Germinal center (tissue), 1 donor: ENCODE measurements around the gene PRKCZ.
"Not testable (repeated sequence)": the region's sequence is repeated elsewhere in the genome, so short reads cannot be mapped to it uniquely, and the experiment has no call there.

Experiments used
- DNase-seq: peaks from one replicate; pipeline ENCODE4 v3.0.0; 2012; ENCODE audit warnings: mixed read lengths, low spot score

PRKCZ gene

DNA sequence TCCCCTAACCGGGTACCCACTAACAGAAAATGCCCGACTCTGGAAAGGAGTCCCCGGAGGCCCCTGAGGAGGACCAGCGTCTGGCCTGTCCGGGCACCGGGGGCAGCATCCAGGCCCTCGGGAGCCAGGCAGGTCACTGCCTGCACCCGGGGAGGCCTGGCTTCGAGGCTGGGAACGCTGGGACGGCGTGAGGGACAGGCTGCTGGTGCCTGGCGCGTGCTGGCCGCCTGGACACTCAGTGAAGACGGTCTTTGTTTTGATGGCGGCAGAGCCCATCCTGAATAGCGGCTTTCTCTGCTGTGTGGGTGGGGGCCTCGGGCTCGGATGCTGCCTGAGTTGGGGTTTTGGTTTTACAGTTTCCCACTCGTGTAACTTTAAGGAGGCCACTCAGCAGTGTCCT lies 37.6 kb downstream of the PRKCZ start:
- DNase-seq: no peak

GRCh38 chr1:2088458-2088857 lies 38.2 kb downstream of the PRKCZ start:
- no peak for DNase-seq

DNA sequence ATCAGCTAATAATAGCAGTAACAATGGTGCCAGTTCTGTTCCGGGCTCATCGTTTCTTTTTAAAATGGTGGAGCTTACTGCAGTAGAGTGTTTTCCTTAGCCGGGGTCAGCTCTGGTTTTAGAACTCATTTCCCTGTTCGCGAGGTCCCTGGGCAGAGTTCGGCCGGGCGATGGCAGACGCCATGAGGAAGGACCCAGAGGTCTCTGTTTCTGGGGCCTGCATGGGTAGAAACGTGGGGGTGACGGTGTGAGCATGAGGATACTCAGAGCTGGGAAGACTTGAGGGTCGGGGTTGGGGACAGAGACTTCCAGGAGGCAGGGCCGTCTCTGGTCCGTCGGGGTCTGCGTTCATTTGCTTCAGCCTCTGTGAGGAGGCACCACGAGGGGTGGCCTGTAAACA lies 38.8 kb downstream of the PRKCZ start:
- no peak for DNase-seq

DNA sequence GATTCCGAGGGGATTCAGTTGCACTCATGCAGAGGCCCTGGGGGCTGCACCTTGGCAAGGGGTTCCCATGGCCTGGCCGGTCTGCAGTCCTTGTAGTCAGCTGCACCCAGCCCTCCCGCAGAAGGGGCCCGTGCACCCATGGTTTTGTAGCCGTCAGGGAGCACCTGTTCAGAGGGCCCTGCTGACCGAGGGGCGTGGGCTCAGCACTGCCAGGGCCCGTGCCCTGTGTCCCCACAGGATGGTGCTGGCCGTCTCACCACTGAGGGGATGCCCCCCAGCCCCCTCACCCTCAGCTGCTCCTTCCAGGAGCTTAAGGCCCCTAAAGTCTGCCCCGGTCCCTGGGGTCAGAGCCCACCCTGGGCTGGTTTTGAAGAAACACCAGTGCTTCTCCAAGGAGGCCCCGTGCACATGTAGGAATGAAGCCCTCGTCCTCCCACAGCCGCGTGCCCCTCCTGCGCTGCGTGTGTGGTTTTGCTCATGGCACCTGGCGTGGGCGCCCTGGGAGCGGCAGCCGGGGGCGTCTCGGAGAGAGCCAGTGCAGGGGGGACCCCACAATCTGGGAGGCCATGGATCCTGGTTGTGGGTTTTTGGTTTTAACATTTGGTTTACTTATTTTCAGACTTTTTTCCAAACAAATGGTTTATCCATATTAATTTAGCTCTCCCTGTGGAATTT lies 40.1 kb downstream of the PRKCZ start:
- no peak for DNase-seq

DNA sequence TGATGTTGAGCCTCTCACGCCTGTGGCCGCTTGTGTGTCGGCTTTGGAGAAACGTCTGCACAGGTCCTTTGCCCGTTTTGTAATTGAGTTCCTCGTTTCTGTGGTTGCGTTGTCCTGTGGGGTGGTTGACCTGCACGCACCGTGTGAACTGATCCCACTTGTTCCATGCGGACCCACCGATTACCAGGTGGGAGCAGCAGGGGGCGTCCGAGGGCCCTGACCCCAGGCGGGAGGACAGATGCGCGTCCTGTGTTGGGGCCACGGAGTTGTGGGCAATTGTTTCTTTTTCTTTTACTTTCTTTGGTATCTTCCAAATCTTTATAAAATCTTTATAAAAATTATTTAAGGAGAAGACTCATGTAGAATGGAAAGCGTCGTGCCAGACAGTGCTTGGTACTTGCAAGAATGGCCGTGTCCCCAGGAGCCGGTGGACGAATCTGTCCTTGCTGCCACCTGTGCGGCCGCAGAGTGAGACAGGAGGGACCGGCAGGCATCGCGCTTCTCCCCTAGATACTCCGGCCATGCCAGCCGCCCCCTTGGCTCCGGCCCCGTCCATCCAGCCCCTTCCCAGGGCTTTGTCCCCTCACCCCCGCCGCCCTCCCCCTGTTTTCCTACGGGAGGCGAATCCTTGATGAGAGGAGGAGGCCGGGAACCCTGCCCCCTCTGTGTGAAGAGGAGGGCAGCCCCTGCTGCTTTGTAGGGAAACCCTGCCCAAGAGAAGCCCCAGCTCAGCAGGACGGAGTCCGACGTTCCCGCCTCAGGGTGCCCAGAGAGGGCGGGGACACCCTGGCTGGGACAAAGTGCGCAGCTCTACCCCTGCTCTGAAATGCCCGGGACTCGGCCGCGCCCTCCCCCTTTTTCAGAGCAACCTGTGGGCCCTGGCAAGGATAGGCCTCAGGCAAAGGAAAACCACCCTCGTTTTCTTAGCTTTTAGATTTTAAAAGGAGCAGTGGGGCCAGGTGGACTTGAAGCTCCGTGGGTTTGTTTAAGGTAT lies 41.7 kb downstream of the PRKCZ start:
- DNase-seq: no peak

DNA sequence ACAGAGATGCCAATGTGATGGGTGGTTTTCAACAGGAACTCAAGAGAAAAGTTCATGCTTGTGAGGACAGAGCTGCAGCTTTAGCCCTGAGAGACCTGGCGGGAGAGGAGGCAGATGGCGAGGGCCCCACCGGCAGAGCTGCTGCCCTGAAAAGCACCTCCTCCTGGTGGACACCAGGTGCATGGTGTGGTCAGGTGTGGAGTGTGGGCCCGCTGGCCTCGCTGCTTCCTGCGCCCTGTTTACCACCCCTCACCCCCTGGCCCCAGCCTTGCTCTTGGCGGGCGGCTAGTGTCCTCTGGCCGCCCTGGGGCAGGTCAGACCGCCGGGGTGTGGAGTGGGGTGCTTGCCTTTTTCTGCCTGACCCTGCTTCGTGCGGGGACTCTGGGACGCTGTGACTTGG lies 42.8 kb downstream of the PRKCZ start:
- no peak for DNase-seq

- DNase-seq: no peak
These were observed 43.4 kb downstream of the PRKCZ start for GRCh38 chr1:2093636-2094035.

GRCh38 chr1:2094269-2095158 lies 44.3 kb downstream of the PRKCZ start:
- DNase-seq: not testable (repeated sequence)

DNA sequence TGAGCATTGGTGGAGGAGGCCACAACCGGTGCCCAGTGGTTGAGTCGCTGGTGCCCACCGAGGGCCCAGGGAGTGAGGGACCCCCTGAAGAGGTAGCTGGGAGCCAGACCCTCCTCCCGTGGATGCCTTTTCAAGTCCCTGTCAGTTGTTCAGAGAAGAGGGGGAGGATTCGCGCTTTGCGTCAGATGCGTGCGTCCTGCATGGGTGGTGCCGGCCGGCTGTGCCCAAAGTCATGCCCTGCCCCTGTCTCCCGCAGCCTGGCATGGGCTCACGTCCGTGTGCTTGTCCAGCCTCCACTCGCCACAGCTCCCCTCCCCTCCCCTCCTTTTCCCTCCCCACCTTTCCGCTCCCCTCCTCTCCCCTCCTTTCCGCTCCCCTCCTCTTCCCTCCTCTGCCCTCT lies 45.2 kb downstream of the PRKCZ start:
- DNase-seq: no peak

- DNase-seq: no peak
These were observed 45.9 kb downstream of the PRKCZ start for GRCh38 chr1:2095981-2096736.

- DNase-seq: no peak
These were observed 47.4 kb downstream of the PRKCZ start for GRCh38 chr1:2097386-2098300.

DNA sequence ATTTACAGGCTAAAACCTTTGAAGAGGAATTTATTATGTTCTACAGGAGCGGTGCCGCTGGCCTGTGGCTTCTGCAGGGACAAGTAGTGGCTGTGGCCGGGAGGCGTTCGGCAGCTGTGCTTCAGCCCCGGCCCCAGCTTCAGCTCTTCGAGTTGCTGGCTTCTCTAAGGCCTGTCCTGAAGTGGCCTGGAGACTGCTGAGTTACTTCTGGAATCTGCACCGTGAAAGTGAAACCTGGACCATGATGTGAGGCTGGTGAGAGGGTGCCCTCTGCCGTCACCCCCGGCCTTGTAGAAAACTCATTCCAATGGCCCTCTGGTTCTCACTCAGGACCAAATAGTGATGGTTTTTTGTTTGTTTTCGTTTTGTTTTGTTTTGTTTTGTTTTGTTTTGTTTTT lies 48.1 kb downstream of the PRKCZ start:
- no peak for DNase-seq

- DNase-seq: no peak
These were observed 48.9 kb downstream of the PRKCZ start for GRCh38 chr1:2098839-2099785.

DNA sequence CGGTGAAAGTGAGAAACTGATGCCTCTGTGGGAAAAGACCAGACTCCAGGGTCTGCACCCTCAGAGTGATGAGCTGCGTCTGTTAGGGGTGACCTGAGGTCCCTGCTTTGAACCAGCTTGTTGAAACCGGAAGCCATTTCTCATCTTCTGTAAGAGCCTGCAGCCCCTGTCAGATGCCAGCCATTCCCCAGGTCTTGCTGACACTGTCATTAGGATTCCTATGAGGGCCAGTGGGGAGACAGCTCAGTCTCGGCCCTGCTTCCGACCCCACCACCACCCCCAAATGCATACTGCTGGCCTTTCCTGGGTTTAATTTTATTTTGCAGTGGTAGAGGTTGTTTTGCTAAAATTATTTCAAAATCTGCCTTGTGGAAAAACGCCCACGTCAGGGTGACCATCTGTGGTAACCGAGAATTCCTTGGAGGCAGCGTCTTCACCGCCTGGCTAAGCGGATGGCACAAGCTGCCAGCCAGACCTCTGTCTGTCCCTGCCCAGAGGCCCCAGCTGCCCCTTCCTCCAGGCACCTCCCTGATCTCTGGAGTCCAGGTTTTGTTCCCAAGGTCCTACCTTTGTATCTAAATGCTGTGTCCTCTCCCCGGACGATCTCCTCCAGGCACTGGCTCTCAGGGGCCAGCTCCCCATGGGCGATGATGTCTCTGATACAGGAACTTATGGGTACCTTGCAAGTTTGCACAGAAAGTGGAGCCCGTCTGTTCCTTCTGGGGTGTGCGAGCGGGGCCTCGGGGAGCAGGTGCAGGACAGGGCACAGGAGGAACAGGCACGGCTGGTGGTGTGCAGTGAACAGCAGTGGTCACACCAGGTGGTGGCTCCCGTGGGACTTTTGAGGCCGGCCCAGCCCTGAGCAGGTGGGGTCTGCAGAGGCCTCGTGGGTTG lies 49.9 kb downstream of the PRKCZ start:
- DNase-seq: peak; percentile 68

- DNase-seq: no peak
These were observed 50.5 kb downstream of the PRKCZ start for GRCh38 chr1:2100780-2101108.

- no peak for DNase-seq
These were observed 51.3 kb downstream of the PRKCZ start for GRCh38 chr1:2101531-2101930.

- no peak for DNase-seq
These were observed 51.7 kb downstream of the PRKCZ start for GRCh38 chr1:2101946-2102345.

DNA sequence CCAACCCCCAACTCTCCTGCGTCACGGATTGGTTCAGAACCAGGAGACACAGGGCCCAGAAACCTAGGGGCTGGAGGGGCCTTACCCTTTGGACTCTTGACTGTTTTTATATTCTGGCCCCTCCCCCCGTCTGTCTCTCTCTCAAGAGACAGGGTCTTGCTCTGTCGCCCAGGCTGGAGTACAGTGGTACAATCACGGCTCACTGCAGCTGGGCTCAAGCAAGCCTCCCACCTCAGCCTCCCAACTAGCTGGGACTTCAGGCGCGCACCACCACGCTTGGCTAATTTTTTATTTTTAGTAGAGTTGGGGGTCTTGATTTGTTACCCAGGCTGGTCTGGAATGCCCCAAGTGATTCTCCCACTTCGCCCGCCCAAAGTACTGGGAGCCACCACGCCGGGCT lies 52.5 kb downstream of the PRKCZ start:
- no peak for DNase-seq
